IMR-90 (cell line): ENCODE data around the gene UBL4B. TPM values are rescaled to one million over a fixed set of nuclear protein-coding genes. Genes with fewer than 3 reads are reported as not detected.

Experiments used
- ATAC-seq: fragments of 200-7000 bp; cut with Tn5 transposase; 2 replicates; pipeline ENCODE4 v1.9.1; 2020; ENCODE audit warnings: low read depth, mild to moderate bottlenecking, moderate library complexity
- BruUV-seq: library from RNA; stranded (reverse); fragments of 400-500 nt; replicated peaks from 2 replicates; lab custom pipeline; 2021; lab: Mats Ljungman, UMichigan
- CTCF ChIA-PET: fragments of 300-600 bp; formaldehyde crosslinking; extraction: SDS; loops from one replicate; lab custom pipeline; 2021; ENCODE audit warnings: antibody characterized with exemption; lab: Yijun Ruan, JAX
- POLR2A ChIA-PET: fragments of 300-600 bp; sonication (Branson Sonifier 250); formaldehyde crosslinking; loops from one replicate; lab custom pipeline; 2022; ENCODE audit warnings: antibody characterized with exemption; ENCODE audit not compliant: unreplicated experiment; lab: Charles Lee
- DNase-seq: peaks from one replicate; pipeline ENCODE4 v3.0.0; 2013
- H2AFZ ChIP-seq: replicated peaks from 2 replicates; pipeline ENCODE3; 2013; ENCODE audit warnings: low read length, mild to moderate bottlenecking; ENCODE audit not compliant: poor library complexity
- H2AK5ac ChIP-seq: 2 replicates; pipeline ENCODE4 v1.6.1; 2013; ENCODE audit warnings: low read depth, low read length, inconsistent platforms
- H2AK9ac ChIP-seq: replicated peaks from 2 replicates; pipeline ENCODE3; 2013; ENCODE audit warnings: mild to moderate bottlenecking, low read depth, low read length, moderate library complexity; ENCODE audit not compliant: poor library complexity
- H2BK120ac ChIP-seq: 2 replicates; pipeline ENCODE4 v1.6.1; 2013; ENCODE audit warnings: low read depth, low read length, inconsistent platforms
- H2BK15ac ChIP-seq: 3 replicates; pipeline ENCODE4 v1.6.1; 2013; ENCODE audit warnings: low read depth, low read length, inconsistent platforms
- H2BK20ac ChIP-seq: 2 replicates; pipeline ENCODE4 v1.6.1; 2013; ENCODE audit warnings: low read depth, mild to moderate bottlenecking, inconsistent platforms, low read length, moderate library complexity
- H2BK5ac ChIP-seq: 2 replicates; pipeline ENCODE4 v1.6.1; 2013; ENCODE audit warnings: mild to moderate bottlenecking, low read depth, low read length, inconsistent platforms; ENCODE audit not compliant: poor library complexity, severe bottlenecking
- H3K14ac ChIP-seq: replicated peaks from 2 replicates; pipeline ENCODE4 v1.6.1; 2013; ENCODE audit warnings: low read depth, low read length, inconsistent platforms
- H3K18ac ChIP-seq: 2 replicates; pipeline ENCODE4 v1.6.1; 2013; ENCODE audit warnings: low read depth, low read length, control low read depth
- H3K23ac ChIP-seq: 2 replicates; pipeline ENCODE4 v1.6.1; 2013; ENCODE audit warnings: low read depth, low read length, inconsistent platforms
- H3K27ac ChIP-seq: 2 replicates; pipeline ENCODE4 v1.5.1; 2013; ENCODE audit warnings: mild to moderate bottlenecking, control low read depth, low read length; ENCODE audit not compliant: insufficient read depth
- H3K27me3 ChIP-seq: 2 replicates; pipeline ENCODE4 v1.6.1; 2013; ENCODE audit warnings: low read length; ENCODE audit not compliant: control insufficient read depth, insufficient read depth
- H3K36me3 ChIP-seq: 2 replicates; pipeline ENCODE4 v1.6.1; 2013; ENCODE audit warnings: low read length, mixed read lengths; ENCODE audit not compliant: control insufficient read depth, insufficient read depth
- H3K4ac ChIP-seq: 2 replicates; pipeline ENCODE4 v1.6.1; 2013; ENCODE audit warnings: low read depth, low read length, inconsistent platforms
- H3K4me1 ChIP-seq: 2 replicates; pipeline ENCODE4 v1.6.1; 2013; ENCODE audit warnings: low read length, mixed read lengths; ENCODE audit not compliant: control insufficient read depth, insufficient read depth
- H3K4me2 ChIP-seq: 2 replicates; pipeline ENCODE4 v1.6.1; 2013; ENCODE audit warnings: low read depth, mild to moderate bottlenecking, control low read depth, low read length, moderate library complexity
- H3K4me3 ChIP-seq: 2 replicates; pipeline ENCODE4 v1.5.1; 2013; ENCODE audit warnings: low read depth, mild to moderate bottlenecking, control low read depth, low read length, moderate library complexity; ENCODE audit not compliant: insufficient read depth
- H3K56ac ChIP-seq: 2 replicates; pipeline ENCODE4 v1.6.1; 2013; ENCODE audit warnings: low read length, inconsistent platforms; ENCODE audit not compliant: insufficient read depth; ENCODE audit errors: extremely low read depth
- H3K79me1 ChIP-seq, 2 experiments: 2 replicates each; pipeline ENCODE4 v1.6.1; 2013; ENCODE audit warnings: low read length in 2 of 2, inconsistent platforms in 1 of 2, low read depth in 1 of 2
- H3K9ac ChIP-seq: 2 replicates; pipeline ENCODE4 v1.6.1; 2013; ENCODE audit warnings: low read depth, low read length, control low read depth
- H3K9me1 ChIP-seq: 2 replicates; pipeline ENCODE4 v1.6.1; 2013; ENCODE audit warnings: low read length, inconsistent platforms; ENCODE audit not compliant: insufficient read depth
- H3K9me3 ChIP-seq: 2 replicates; pipeline ENCODE4 v1.6.1; 2013; ENCODE audit warnings: low read length; ENCODE audit not compliant: control insufficient read depth, insufficient read depth
- H4K20me1 ChIP-seq: 2 replicates; pipeline ENCODE4 v1.6.1; 2013; ENCODE audit warnings: low read length, inconsistent platforms; ENCODE audit not compliant: insufficient read depth
- H4K5ac ChIP-seq: 2 replicates; pipeline ENCODE4 v1.6.1; 2013; ENCODE audit warnings: mild to moderate bottlenecking, low read depth, low read length, control low read depth
- H4K8ac ChIP-seq, 2 experiments: 2 replicates each; pipeline ENCODE4 v1.6.1; 2013; ENCODE audit warnings: low read depth in 2 of 2, low read length in 2 of 2, control low read depth in 1 of 2, inconsistent platforms in 1 of 2
- H4K91ac ChIP-seq: 2 replicates; pipeline ENCODE4 v1.6.1; 2013; ENCODE audit warnings: low read depth, low read length, inconsistent platforms; ENCODE audit not compliant: insufficient read depth
- BHLHE40 ChIP-seq: fragments of 150-350 bp; IDR thresholded peaks from 2 replicates; pipeline ENCODE4 v1.6.1; 2016; ENCODE audit warnings: mild to moderate bottlenecking, low read depth, low read length
- CEBPB ChIP-seq: IDR thresholded peaks from 2 replicates; pipeline ENCODE4 v1.6.1; 2012; ENCODE audit warnings: low read depth, low read length, improper control_type of control experiment
- CHD1 ChIP-seq: IDR thresholded peaks from 2 replicates; pipeline ENCODE4 v1.6.1; 2012; ENCODE audit warnings: low read depth, low read length, improper control_type of control experiment
- FOS ChIP-seq: fragments of 150-350 bp; IDR thresholded peaks from 2 replicates; pipeline ENCODE4 v1.6.1; 2016; ENCODE audit warnings: low read depth, low read length
- MAFK ChIP-seq: IDR thresholded peaks from 2 replicates; pipeline ENCODE4 v1.6.1; 2012; ENCODE audit warnings: low read depth, low read length, improper control_type of control experiment
- MAZ ChIP-seq: IDR thresholded peaks from 2 replicates; pipeline ENCODE4 v1.6.1; 2012; ENCODE audit warnings: low read depth, mild to moderate bottlenecking, low read length, improper control_type of control experiment, moderate library complexity, borderline replicate concordance
- NFE2L2 ChIP-seq: fragments of 150-350 bp; IDR thresholded peaks from 2 replicates; pipeline ENCODE4 v1.6.1; 2016; ENCODE audit warnings: low read depth, mild to moderate bottlenecking, low read length
- POLR2A ChIP-seq: IDR thresholded peaks from 2 replicates; pipeline ENCODE4 v1.6.1; 2012; ENCODE audit warnings: mild to moderate bottlenecking, low read depth, low read length
- RAD21 ChIP-seq: IDR thresholded peaks from 2 replicates; pipeline ENCODE4 v1.6.1; 2012; ENCODE audit warnings: low read length, improper control_type of control experiment
- RCOR1 ChIP-seq: IDR thresholded peaks from 2 replicates; pipeline ENCODE4 v1.6.1; 2012; ENCODE audit warnings: mild to moderate bottlenecking, low read length, improper control_type of control experiment; ENCODE audit not compliant: insufficient replicate concordance
- WGBS, 2 experiments: methylation state at CpG; one replicate each; pipeline versions ENCODE4 v1.1.5 to v1.1.7; 2013; ENCODE audit warnings: missing lambda C conversion rate in 2 of 2; ENCODE audit not compliant: insufficient read length in 1 of 2; ENCODE audit errors: extremely low coverage in 2 of 2; 5-methylcytosine and 5-hydroxymethylcytosine counted together
- dilution Hi-C: fragments of 300-500 bp; cut with HindIII; formaldehyde crosslinking; loops from one replicate; pipeline ENCODE4 v1.14.3; 2018; ENCODE audit warnings: low sequenced_read_pairs; ENCODE audit not compliant: unreplicated experiment
- in situ Hi-C: fragments of 300-500 bp; cut with MboI; formaldehyde crosslinking; loops from 3 replicates; pipeline ENCODE4 v1.14.3; 2019; ENCODE audit warnings: low sequenced_read_pairs, inconsistent platforms, mixed read lengths
- intact Hi-C: fragments of 100-400 bp; cut with micrococcal nuclease; formaldehyde crosslinking; loops from 2 replicates; pipeline ENCODE4 v1.10.0; 2022
- polyA plus RNA-seq, 3 experiments: library from polyadenylated mRNA; depleted of rRNA; stranded (reverse); fragments of >200 nt; gene quantifications; 2 replicates each; pipeline ENCODE4 v1.2.3, GENCODE V29; 2012; ENCODE audit warnings: low replicate concordance in 1 of 3
- total RNA-seq: library from RNA; depleted of rRNA; stranded (reverse); fragments of >200 nt; gene quantifications from 2 replicates; pipeline ENCODE4 v1.2.3, GENCODE V29; 2012
- TF ChIP-seq, protein P1 (sequence below): fragments of 150-350 bp; IDR thresholded peaks from 2 replicates; pipeline ENCODE4 v1.6.1; 2016; ENCODE audit warnings: low read depth, mild to moderate bottlenecking, low read length, moderate library complexity, borderline replicate concordance
- TF ChIP-seq, protein P2 (sequence below): conservative IDR thresholded peaks from 2 replicates; pipeline ENCODE4 v1.5.1; 2012; ENCODE audit warnings: mild to moderate bottlenecking, low read depth, low read length, improper control_type of control experiment

Gene UBL4B
- total and polyA plus RNA-seq, 2 of the 4 experiments (the other 2 are of a cell fraction), result not detected

DNA sequence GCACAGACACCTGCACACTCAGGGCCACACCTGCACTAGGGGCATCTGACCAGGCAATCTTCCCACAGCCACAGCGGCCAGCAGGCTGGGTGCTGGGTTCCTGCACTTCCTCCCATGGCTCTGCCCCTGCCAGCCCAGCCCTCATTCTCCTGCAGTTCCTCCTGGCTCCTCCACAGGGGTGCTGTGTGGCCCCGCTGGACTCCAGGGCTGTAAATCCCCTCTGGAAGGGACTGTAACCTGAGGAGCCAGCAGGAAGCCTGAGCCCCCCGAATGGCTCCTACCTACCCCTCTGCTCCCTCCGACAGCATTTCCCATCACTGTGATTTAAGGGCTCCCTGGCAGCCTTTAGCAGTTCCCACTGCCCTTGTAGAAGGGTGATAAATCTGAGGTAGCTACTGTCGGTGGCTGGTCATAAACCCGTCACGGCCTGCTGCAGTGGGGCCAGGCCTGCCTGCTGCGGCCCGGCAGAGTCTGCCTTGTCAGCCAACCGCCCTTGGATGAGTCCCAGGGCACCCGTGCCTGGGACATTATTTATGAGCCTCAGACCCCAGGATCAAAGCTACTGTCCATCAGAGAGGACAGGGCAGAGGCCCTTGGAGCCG is 8.8 kb downstream of the UBL4B start:
- no peaks in the 10 kb centered on the region for H3K4me1 ChIP-seq
- H2BK5ac ChIP-seq, result no peak overlapping the region
- no peak overlapping the region for H2BK120ac ChIP-seq
- H3K14ac ChIP-seq, result no peak overlapping the region
- BruUV-seq, result no TSS peak
- H2AFZ ChIP-seq, result no peak overlapping the region
- no peak overlapping the region for H3K27ac ChIP-seq
- H2AK9ac ChIP-seq, result no peak overlapping the region
- 27% methylated on average over 3 of the region's 12 CpGs; no CpG with 5 or more reads in 1 of the 2 experiments for WGBS, 2 experiments
- no peak overlapping the region for H2BK20ac ChIP-seq
- no peaks in the 10 kb centered on the region for H3K36me3 ChIP-seq
- CTCF ChIA-PET, result no interaction called here
- H3K4me3 ChIP-seq, result no peak overlapping the region
- intact Hi-C loops (no loop called here), dilution Hi-C loops (no loop called here), in situ Hi-C loops (no loop called here)
- no peak overlapping the region for H3K56ac ChIP-seq
- no peak overlapping the region for H2BK15ac ChIP-seq
- H4K20me1 ChIP-seq, result no peaks in the 10 kb centered on the region
- H3K4ac ChIP-seq, result no peak overlapping the region
- H4K91ac ChIP-seq, result no peak overlapping the region
- H3K27me3 ChIP-seq, result peaks cover 11% of the 10 kb centered on the region
- no peak overlapping the region for H3K18ac ChIP-seq
- ATAC-seq (no peak), DNase-seq (no peak)
- H3K4me2 ChIP-seq, result no peak overlapping the region
- no peak overlapping the region for H3K9ac ChIP-seq
- H4K5ac ChIP-seq, result no peak overlapping the region
- POLR2A ChIA-PET, result no interaction called here
- H3K9me1 ChIP-seq, result no peaks in the 10 kb centered on the region
- H3K79me1 ChIP-seq, result no peaks in the 10 kb centered on the region
- no peak overlapping the region for H3K23ac ChIP-seq
- peaks cover 2% of the 10 kb centered on the region; the same call in 1 of the 2 replicates for H3K9me3 ChIP-seq
- TF ChIP-seq NFE2L2, result no peak
- no peak for TF ChIP-seq RAD21
- no peak for TF ChIP-seq CEBPB
- TF ChIP-seq, protein P1, sequence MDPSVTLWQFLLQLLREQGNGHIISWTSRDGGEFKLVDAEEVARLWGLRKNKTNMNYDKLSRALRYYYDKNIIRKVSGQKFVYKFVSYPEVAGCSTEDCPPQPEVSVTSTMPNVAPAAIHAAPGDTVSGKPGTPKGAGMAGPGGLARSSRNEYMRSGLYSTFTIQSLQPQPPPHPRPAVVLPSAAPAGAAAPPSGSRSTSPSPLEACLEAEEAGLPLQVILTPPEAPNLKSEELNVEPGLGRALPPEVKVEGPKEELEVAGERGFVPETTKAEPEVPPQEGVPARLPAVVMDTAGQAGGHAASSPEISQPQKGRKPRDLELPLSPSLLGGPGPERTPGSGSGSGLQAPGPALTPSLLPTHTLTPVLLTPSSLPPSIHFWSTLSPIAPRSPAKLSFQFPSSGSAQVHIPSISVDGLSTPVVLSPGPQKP, result no peak
- no peak for TF ChIP-seq POLR2A
- no peak for TF ChIP-seq CHD1
- TF ChIP-seq RCOR1, result no peak
- TF ChIP-seq, protein P2, sequence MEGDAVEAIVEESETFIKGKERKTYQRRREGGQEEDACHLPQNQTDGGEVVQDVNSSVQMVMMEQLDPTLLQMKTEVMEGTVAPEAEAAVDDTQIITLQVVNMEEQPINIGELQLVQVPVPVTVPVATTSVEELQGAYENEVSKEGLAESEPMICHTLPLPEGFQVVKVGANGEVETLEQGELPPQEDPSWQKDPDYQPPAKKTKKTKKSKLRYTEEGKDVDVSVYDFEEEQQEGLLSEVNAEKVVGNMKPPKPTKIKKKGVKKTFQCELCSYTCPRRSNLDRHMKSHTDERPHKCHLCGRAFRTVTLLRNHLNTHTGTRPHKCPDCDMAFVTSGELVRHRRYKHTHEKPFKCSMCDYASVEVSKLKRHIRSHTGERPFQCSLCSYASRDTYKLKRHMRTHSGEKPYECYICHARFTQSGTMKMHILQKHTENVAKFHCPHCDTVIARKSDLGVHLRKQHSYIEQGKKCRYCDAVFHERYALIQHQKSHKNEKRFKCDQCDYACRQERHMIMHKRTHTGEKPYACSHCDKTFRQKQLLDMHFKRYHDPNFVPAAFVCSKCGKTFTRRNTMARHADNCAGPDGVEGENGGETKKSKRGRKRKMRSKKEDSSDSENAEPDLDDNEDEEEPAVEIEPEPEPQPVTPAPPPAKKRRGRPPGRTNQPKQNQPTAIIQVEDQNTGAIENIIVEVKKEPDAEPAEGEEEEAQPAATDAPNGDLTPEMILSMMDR, result no peak
- no peak for TF ChIP-seq FOS
- no peak for TF ChIP-seq MAZ
- TF ChIP-seq BHLHE40, result no peak
- no peak for TF ChIP-seq MAFK
- no peak overlapping the region for H2AK5ac ChIP-seq
- H4K8ac ChIP-seq, result no peak overlapping the region
